Upper lobe of left lung (tissue), 4 donors: ENCODE data around the gene ASB14.

Experiments used
- CTCF ChIP-seq, 6 experiments: fragments of 450-650 bp in 4 of 6; fragments of 200-600 bp in 2 of 6; sonication (generic) in 2 of 6; IDR thresholded peaks; one replicate each; pipeline ENCODE4 v1.5.1; 2016 to 2019; ENCODE audit warnings: antibody characterized with exemption in 6 of 6
- POLR2AphosphoS5 ChIP-seq, 2 donors: sonication (generic); formaldehyde crosslinking; IDR thresholded peaks; one replicate each; pipeline ENCODE4 v1.5.1; 2017; ENCODE audit warnings: antibody characterized with exemption in 2 of 2

GRCh38 chr3:57279685-57280084, 12.8 kb downstream of the ASB14 start:
- TF ChIP-seq CTCF (IDR thresholded peaks at IDR 0.05): no peak
- TF ChIP-seq POLR2AphosphoS5 (IDR thresholded peaks at IDR 0.05): no peak
